ENCODE measurements around the gene KIFC3. TPM values are rescaled to one million over a fixed set of nuclear protein-coding genes. Genes with fewer than 3 reads are reported as not detected.

Gene KIFC3
- total and polyA plus RNA-seq, 2 of the 13 experiments (the other 11 are each of a cell fraction or from before 2014, with no cell fraction given) = 42.1 to 45.3 TPM

- TF ChIP-seq PHF8 (CRISPR knock-in tag; IDR thresholded peaks at IDR 0.05) = peak; percentile 33; the same call in 1 of the 2 replicates
- peak; percentile 89; the same call in 1 of the 2 replicates for TF ChIP-seq SMAD1 (CRISPR knock-in tag; IDR thresholded peaks at IDR 0.05; ENCODE audit: borderline replicate concordance, low read depth)
- 0 out of 2 replicates have a peak, but pooled peaks have one; percentile 43 for TF ChIP-seq ZNF792 (CRISPR knock-in tag; IDR thresholded peaks at IDR 0.05)
- TF ChIP-seq RBM22 (optimal IDR thresholded peaks at IDR 0.05; ENCODE audit: low read length) = no peak
- TF ChIP-seq RNF2 (conservative IDR thresholded peaks at IDR 0.05; ENCODE audit: low read depth) = no peak
- TF ChIP-seq, protein P1, sequence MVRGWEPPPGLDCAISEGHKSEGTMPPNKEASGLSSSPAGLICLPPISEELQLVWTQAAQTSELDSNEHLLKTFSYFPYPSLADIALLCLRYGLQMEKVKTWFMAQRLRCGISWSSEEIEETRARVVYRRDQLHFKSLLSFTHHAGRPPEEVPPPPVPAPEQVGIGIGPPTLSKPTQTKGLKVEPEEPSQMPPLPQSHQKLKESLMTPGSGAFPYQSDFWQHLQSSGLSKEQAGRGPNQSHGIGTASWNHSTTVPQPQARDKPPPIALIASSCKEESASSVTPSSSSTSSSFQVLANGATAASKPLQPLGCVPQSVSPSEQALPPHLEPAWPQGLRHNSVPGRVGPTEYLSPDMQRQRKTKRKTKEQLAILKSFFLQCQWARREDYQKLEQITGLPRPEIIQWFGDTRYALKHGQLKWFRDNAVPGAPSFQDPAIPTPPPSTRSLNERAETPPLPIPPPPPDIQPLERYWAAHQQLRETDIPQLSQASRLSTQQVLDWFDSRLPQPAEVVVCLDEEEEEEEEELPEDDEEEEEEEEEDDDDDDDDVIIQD (CRISPR knock-in tag; IDR thresholded peaks at IDR 0.05; ENCODE audit: low read depth) = peak; percentile 52; the same call in 1 of the 2 replicates
- TF ChIP-seq ZNF451 (CRISPR knock-in tag; IDR thresholded peaks at IDR 0.05) = peak; percentile 83; the same call in 1 of the 2 replicates
- TF ChIP-seq, protein P2, sequence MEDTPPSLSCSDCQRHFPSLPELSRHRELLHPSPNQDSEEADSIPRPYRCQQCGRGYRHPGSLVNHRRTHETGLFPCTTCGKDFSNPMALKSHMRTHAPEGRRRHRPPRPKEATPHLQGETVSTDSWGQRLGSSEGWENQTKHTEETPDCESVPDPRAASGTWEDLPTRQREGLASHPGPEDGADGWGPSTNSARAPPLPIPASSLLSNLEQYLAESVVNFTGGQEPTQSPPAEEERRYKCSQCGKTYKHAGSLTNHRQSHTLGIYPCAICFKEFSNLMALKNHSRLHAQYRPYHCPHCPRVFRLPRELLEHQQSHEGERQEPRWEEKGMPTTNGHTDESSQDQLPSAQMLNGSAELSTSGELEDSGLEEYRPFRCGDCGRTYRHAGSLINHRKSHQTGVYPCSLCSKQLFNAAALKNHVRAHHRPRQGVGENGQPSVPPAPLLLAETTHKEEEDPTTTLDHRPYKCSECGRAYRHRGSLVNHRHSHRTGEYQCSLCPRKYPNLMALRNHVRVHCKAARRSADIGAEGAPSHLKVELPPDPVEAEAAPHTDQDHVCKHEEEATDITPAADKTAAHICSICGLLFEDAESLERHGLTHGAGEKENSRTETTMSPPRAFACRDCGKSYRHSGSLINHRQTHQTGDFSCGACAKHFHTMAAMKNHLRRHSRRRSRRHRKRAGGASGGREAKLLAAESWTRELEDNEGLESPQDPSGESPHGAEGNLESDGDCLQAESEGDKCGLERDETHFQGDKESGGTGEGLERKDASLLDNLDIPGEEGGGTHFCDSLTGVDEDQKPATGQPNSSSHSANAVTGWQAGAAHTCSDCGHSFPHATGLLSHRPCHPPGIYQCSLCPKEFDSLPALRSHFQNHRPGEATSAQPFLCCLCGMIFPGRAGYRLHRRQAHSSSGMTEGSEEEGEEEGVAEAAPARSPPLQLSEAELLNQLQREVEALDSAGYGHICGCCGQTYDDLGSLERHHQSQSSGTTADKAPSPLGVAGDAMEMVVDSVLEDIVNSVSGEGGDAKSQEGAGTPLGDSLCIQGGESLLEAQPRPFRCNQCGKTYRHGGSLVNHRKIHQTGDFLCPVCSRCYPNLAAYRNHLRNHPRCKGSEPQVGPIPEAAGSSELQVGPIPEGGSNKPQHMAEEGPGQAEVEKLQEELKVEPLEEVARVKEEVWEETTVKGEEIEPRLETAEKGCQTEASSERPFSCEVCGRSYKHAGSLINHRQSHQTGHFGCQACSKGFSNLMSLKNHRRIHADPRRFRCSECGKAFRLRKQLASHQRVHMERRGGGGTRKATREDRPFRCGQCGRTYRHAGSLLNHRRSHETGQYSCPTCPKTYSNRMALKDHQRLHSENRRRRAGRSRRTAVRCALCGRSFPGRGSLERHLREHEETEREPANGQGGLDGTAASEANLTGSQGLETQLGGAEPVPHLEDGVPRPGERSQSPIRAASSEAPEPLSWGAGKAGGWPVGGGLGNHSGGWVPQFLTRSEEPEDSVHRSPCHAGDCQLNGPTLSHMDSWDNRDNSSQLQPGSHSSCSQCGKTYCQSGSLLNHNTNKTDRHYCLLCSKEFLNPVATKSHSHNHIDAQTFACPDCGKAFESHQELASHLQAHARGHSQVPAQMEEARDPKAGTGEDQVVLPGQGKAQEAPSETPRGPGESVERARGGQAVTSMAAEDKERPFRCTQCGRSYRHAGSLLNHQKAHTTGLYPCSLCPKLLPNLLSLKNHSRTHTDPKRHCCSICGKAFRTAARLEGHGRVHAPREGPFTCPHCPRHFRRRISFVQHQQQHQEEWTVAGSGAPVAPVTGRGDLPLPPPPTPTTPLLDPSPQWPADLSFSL (CRISPR knock-in tag; IDR thresholded peaks at IDR 0.05) = no peak
- TF ChIP-seq ELF1 (CRISPR knock-in tag; IDR thresholded peaks at IDR 0.05) = 0 out of 2 replicates have a peak, but pooled peaks have one; percentile 17
- peak; percentile 39 for TF ChIP-seq TEAD3 (CRISPR knock-in tag; optimal IDR thresholded peaks at IDR 0.05; ENCODE audit: borderline replicate concordance)
- no peak for TF ChIP-seq HDAC6 (IDR thresholded peaks at IDR 0.05; ENCODE audit: low read depth, low read length)
- TF ChIP-seq PPARG (CRISPR knock-in tag; conservative IDR thresholded peaks at IDR 0.05) = 0 out of 2 replicates have a peak, but pooled peaks have one; percentile 52
- TF ChIP-seq ZNF607 (CRISPR knock-in tag; IDR thresholded peaks at IDR 0.05; ENCODE audit: borderline replicate concordance) = peak; percentile 59; the same call in 1 of the 2 replicates
- 0 out of 2 replicates have a peak, but pooled peaks have one; percentile 16 for TF ChIP-seq ZNF616 (CRISPR knock-in tag; IDR thresholded peaks at IDR 0.05; ENCODE audit: low read depth)
- TF ChIP-seq ZNF576 (CRISPR knock-in tag; IDR thresholded peaks at IDR 0.05) = no peak
- TF ChIP-seq PITX1 (CRISPR knock-in tag; IDR thresholded peaks at IDR 0.05) = no peak
- peak; percentile 33; the same call in 1 of the 2 replicates for TF ChIP-seq ZFX (CRISPR knock-in tag; IDR thresholded peaks at IDR 0.05; ENCODE audit: low read depth)
- TF ChIP-seq STAG1 (CRISPR knock-in tag; IDR thresholded peaks at IDR 0.05) = peak; percentile 97
- TF ChIP-seq REPIN1 (CRISPR knock-in tag; IDR thresholded peaks at IDR 0.05; ENCODE audit: borderline replicate concordance, low read depth) = peak; percentile 89
- 0 out of 2 replicates have a peak, but pooled peaks have one; percentile 36 for TF ChIP-seq PAF1 (CRISPR knock-in tag; IDR thresholded peaks at IDR 0.05)
- TF ChIP-seq ZNF121 (CRISPR knock-in tag; IDR thresholded peaks at IDR 0.05) = no peak
These were observed 44.9 kb downstream of the KIFC3 start (continued) for GRCh38 chr16:57757326-57757786.

All from HepG2 (cell line).